ENCODE measurements around the gene TAS2R30.

DNA sequence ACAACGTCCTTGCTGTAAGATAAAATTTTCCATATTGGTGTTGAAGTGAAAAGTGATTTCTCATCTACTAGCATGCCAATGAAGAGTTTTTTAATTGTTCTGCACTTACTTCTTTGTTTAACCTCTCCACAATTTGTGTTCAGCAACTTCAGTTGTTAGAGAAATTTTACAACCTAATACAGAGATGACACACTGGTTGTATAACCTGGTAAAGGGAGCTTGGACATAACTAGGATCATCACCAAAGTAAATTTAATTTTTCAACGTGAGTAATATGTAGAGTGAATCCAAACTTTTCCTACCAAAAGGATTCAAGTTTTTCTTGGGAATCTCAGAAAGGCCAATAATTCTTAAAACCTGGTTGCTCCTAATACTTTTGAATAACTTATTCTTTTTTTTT, 28.9 kb downstream of the TAS2R30 start:
- TF ChIP-seq BRCA1 (IDR thresholded peaks at IDR 0.05) (no peak), BRCA1 (CRISPR knock-in tag; IDR thresholded peaks at IDR 0.05) (no peak), JUNB (CRISPR knock-in tag; conservative IDR thresholded peaks at IDR 0.05) (no peak), POLR2A (conservative IDR thresholded peaks at IDR 0.05) (no peak), ELF4 (CRISPR knock-in tag; IDR thresholded peaks at IDR 0.05) (no peak), NFE2L1 (tag; IDR thresholded peaks at IDR 0.05; ENCODE audit: borderline replicate concordance, low read depth) (no peak), EZH2 (IDR thresholded peaks at IDR 0.05; ENCODE audit: borderline replicate concordance, low read depth, low read length) (no peak), SREBF2 (CRISPR knock-in tag; IDR thresholded peaks at IDR 0.05) (no peak)
- TF ChIP-seq, protein P1, sequence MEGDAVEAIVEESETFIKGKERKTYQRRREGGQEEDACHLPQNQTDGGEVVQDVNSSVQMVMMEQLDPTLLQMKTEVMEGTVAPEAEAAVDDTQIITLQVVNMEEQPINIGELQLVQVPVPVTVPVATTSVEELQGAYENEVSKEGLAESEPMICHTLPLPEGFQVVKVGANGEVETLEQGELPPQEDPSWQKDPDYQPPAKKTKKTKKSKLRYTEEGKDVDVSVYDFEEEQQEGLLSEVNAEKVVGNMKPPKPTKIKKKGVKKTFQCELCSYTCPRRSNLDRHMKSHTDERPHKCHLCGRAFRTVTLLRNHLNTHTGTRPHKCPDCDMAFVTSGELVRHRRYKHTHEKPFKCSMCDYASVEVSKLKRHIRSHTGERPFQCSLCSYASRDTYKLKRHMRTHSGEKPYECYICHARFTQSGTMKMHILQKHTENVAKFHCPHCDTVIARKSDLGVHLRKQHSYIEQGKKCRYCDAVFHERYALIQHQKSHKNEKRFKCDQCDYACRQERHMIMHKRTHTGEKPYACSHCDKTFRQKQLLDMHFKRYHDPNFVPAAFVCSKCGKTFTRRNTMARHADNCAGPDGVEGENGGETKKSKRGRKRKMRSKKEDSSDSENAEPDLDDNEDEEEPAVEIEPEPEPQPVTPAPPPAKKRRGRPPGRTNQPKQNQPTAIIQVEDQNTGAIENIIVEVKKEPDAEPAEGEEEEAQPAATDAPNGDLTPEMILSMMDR (IDR thresholded peaks at IDR 0.05 in 2 of 3, conservative IDR thresholded peaks at IDR 0.05 in 1 of 3; ENCODE audit: insufficient read depth in 2 of 3, low read depth in 1 of 3, low read length in 3 of 3): no peak
- TF ChIP-seq, protein P2, sequence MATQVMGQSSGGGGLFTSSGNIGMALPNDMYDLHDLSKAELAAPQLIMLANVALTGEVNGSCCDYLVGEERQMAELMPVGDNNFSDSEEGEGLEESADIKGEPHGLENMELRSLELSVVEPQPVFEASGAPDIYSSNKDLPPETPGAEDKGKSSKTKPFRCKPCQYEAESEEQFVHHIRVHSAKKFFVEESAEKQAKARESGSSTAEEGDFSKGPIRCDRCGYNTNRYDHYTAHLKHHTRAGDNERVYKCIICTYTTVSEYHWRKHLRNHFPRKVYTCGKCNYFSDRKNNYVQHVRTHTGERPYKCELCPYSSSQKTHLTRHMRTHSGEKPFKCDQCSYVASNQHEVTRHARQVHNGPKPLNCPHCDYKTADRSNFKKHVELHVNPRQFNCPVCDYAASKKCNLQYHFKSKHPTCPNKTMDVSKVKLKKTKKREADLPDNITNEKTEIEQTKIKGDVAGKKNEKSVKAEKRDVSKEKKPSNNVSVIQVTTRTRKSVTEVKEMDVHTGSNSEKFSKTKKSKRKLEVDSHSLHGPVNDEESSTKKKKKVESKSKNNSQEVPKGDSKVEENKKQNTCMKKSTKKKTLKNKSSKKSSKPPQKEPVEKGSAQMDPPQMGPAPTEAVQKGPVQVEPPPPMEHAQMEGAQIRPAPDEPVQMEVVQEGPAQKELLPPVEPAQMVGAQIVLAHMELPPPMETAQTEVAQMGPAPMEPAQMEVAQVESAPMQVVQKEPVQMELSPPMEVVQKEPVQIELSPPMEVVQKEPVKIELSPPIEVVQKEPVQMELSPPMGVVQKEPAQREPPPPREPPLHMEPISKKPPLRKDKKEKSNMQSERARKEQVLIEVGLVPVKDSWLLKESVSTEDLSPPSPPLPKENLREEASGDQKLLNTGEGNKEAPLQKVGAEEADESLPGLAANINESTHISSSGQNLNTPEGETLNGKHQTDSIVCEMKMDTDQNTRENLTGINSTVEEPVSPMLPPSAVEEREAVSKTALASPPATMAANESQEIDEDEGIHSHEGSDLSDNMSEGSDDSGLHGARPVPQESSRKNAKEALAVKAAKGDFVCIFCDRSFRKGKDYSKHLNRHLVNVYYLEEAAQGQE (IDR thresholded peaks at IDR 0.05; ENCODE audit: borderline replicate concordance): no peak
- TF ChIP-seq, protein P2 (CRISPR knock-in tag; IDR thresholded peaks at IDR 0.05; ENCODE audit: low read depth): no peak
